ENCODE data around the gene ATP6V0D1.
A peak's percentile ranks its signal among the peaks of the same experiment; 100 is the strongest.

The ATP6V0D1 gene

GRCh38 chr16:67389911-67390815 lies 90.8 kb downstream of the ATP6V0D1 start:
- peak; percentile 20 for DNase-seq

GRCh38 chr16:67388591-67388990 lies 92.4 kb downstream of the ATP6V0D1 start:
- DNase-seq: no peak

- no peak for DNase-seq
Observed at GRCh38 chr16:67388191-67388590, 92.8 kb downstream of the ATP6V0D1 start.

All from SIG-M5 (cell line).